Panc1 (cell line): ENCODE results near the gene DDX41. TPM values are rescaled to one million over a fixed set of nuclear protein-coding genes. Genes with fewer than 3 reads are reported as not detected.
A peak's percentile ranks its signal among the peaks of the same experiment; 100 is the strongest.

Source experiments
- ATAC-seq: fragments of 200-7000 bp; cut with Tn5 transposase; 2 replicates; pipeline ENCODE4 v1.9.1; 2020; ENCODE audit warnings: mild to moderate bottlenecking, moderate library complexity
- Bru-seq: library from RNA; stranded (reverse); fragments of 400-500 nt; gene quantifications from one replicate; lab custom pipeline; 2021; lab: Mats Ljungman, UMichigan
- BruChase-seq, 2 experiments: library from RNA; stranded (reverse); fragments of 400-500 nt; gene quantifications; one replicate each; lab custom pipeline; 2021; lab: Mats Ljungman, UMichigan
- BruUV-seq: library from RNA; stranded (reverse); fragments of 400-500 nt; replicated peaks from 2 replicates; lab custom pipeline; 2021; lab: Mats Ljungman, UMichigan
- CTCF ChIA-PET: fragments of 300-600 bp; sonication (Branson Sonifier 250); formaldehyde crosslinking; loops from one replicate; lab custom pipeline; 2022; ENCODE audit warnings: antibody characterized with exemption; lab: Charles Lee
- POLR2A ChIA-PET: fragments of 300-600 bp; sonication (Branson Sonifier 250); formaldehyde crosslinking; loops from one replicate; lab custom pipeline; 2022; ENCODE audit warnings: antibody characterized with exemption; lab: Charles Lee
- DNase-seq: peaks from one replicate; pipeline ENCODE4 v3.0.0-alpha.2; 2010; ENCODE audit warnings: low read depth, low spot score
- H3K27ac ChIP-seq: 2 replicates; pipeline ENCODE4 v1.5.1; 2011; ENCODE audit warnings: mild to moderate bottlenecking, low read length, inconsistent platforms
- H3K27me3 ChIP-seq: fragments of 200-500 bp; sonication (Bioruptor generic); 2 replicates; pipeline ENCODE4 v1.6.0; 2014; ENCODE audit warnings: low read length, inconsistent platforms; ENCODE audit not compliant: control insufficient read depth, insufficient read depth
- H3K36me3 ChIP-seq: fragments of 200-500 bp; sonication (Bioruptor generic); 2 replicates; pipeline ENCODE4 v1.5.1; 2014; ENCODE audit warnings: inconsistent platforms, mild to moderate bottlenecking, low read length, moderate library complexity; ENCODE audit not compliant: control insufficient read depth, insufficient read depth
- H3K4me1 ChIP-seq: 2 replicates; pipeline ENCODE4 v1.5.1; 2011; ENCODE audit warnings: inconsistent platforms, mild to moderate bottlenecking, low read length, moderate library complexity; ENCODE audit not compliant: control insufficient read depth, insufficient read depth
- H3K4me3 ChIP-seq, 2 experiments: 2 replicates each; pipeline ENCODE4 v1.5.1; 2011 to 2012; ENCODE audit warnings: low read depth in 2 of 2, low read length in 2 of 2, mild to moderate bottlenecking in 2 of 2, inconsistent platforms in 1 of 2, moderate library complexity in 1 of 2
- H3K9me3 ChIP-seq: fragments of 200-500 bp; sonication (Bioruptor generic); 2 replicates; pipeline ENCODE4 v1.5.1; 2014; ENCODE audit warnings: low read depth, mild to moderate bottlenecking, inconsistent platforms, low read length, moderate library complexity; ENCODE audit not compliant: control insufficient read depth, insufficient read depth
- CTCF ChIP-seq: fragments of 450-650 bp; IDR thresholded peaks from 2 replicates; pipeline ENCODE4 v1.5.1; 2017; ENCODE audit warnings: mild to moderate bottlenecking
- POLR2AphosphoS5 ChIP-seq: IDR thresholded peaks from 2 replicates; pipeline ENCODE4 v1.6.1; 2012; ENCODE audit warnings: mild to moderate bottlenecking, low read depth, low read length, moderate library complexity
- SIN3A ChIP-seq: IDR thresholded peaks from 2 replicates; pipeline ENCODE4 v1.6.1; 2012; ENCODE audit warnings: low read depth, mild to moderate bottlenecking, low read length, moderate library complexity, borderline replicate concordance; ENCODE audit not compliant: insufficient read depth
- TCF7L2 ChIP-seq: IDR thresholded peaks from 2 replicates; pipeline ENCODE4 v1.6.1; 2011; ENCODE audit warnings: mild to moderate bottlenecking, low read depth, low read length, inconsistent platforms
- in situ Hi-C: cut with HindIII; loops from 2 replicates; pipeline ENCODE4 v1.10.0; 2016; ENCODE audit warnings: low sequenced_read_pairs, low pct_unique_long_range_greater_than_20kb
- intact Hi-C: fragments of 100-400 bp; cut with micrococcal nuclease; formaldehyde crosslinking; loops from one replicate; pipeline ENCODE4 v1.10.0; 2022; ENCODE audit not compliant: unreplicated experiment
- long read RNA-seq: library from polyadenylated mRNA; unstranded; transcript quantifications from one replicate; pipeline ENCODE4 v2.0.0, GENCODE V29; 2021; ENCODE audit not compliant: unreplicated experiment
- polyA plus RNA-seq: library from polyadenylated mRNA; unstranded; fragments of >200 nt; gene quantifications from one replicate; pipeline ENCODE4 v1.2.1, GENCODE V29; 2012; ENCODE audit warnings: missing spikeins; ENCODE audit not compliant: insufficient read length
- total RNA-seq: library from RNA; stranded (reverse); gene quantifications from one replicate; pipeline ENCODE4 v1.2.1, GENCODE V29; 2021; ENCODE audit not compliant: unreplicated experiment
- TF ChIP-seq, protein P1 (sequence below), 2 experiments: IDR thresholded peaks; 2 replicates each; pipeline ENCODE4 v1.6.1; 2011 to 2012; ENCODE audit warnings: low read depth in 2 of 2, control low read depth in 1 of 2, low read length in 1 of 2, mild to moderate bottlenecking in 1 of 2, moderate library complexity in 1 of 2; ENCODE audit not compliant: insufficient read depth in 1 of 2

Gene DDX41
- total RNA-seq (111 TPM), Bru-seq, nascent RNA (percentile 79 among the genes with signal in this experiment), BruChase-seq, experiment 1, labeled RNA remaining after a 2-hour chase (percentile 88 among the genes with signal in this experiment), BruChase-seq, experiment 2, labeled RNA remaining after a 6-hour chase (percentile 91 among the genes with signal in this experiment)
- 259 TPM for polyA plus RNA-seq
- long read RNA-seq, transcript DDX41-208 (17 exons, 2,607 nt): major isoform, 25 of 62 reads
- long read RNA-seq, transcript DDX41-201 (16 exons, 2,137 nt): minor isoform, 6 of 62 reads
- long read RNA-seq, partial matches to known transcripts: 19 of 62 reads
- long read RNA-seq, other reads (novel, unspliced or antisense): 12 of 62 reads

DNA sequence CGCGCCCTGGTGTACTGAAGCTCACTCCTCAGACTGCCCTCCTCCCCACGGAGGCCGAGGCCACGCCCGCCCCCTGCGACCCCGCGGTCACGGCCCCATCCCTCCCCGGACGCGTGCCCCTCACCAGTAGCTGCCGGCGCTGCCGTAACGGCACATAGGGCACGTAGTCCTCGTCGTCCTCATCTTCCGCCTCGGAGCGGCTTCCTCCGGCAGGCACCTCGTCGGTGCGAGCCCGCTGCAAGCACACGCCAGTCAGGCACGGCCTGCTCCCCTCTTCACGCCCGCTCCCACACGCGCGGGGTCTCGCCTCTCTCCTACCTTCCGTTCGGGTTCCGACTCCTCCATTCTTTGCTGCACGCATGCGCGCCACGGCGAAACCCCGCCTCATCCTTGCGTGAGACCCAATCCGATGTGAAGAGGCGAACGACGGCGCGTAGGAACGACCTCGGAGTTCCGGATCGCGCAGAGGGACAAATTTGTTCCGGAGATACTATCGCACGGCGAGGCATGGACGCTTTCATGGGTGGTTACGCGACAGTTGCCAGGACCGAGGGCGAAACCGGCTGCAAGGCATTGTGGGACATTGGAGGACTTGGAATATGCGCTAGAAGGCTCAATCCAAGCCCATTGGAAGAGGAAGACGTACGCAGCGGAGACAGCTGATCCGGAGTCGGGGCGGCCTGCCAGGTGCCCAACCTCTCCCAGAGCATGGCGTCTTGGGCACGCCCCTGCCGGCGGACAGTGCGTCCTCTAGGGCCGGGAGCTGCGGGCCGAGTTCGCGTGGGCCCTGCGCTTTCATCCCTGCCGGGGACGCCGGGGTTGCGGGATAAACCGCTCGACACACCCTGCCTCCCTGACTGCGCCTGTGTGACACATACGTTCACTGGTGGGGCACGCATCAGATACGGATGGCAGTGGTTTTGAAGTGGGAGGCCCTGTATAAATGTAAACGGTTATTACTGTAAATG, at the start of gene DDX41:
Gene DDX41, minus strand, starts transcription at position 361 of the 968 bp plus-strand sequence. Its CDS starts 16 bp downstream, at position 345.
- intact Hi-C loops: no loop called here
- TSS peak; percentile 79 for BruUV-seq
- CTCF ChIA-PET: interaction anchor here (0.5 kb wide), 1 partner anchor 212 kb away, joined by 4 read pairs; no protein-coding TSS in a partner anchor

More for the DNA sequence above, at the start of gene DDX41:
- H3K36me3 ChIP-seq: peaks cover 16% of the 10 kb centered on the region
- H3K27ac ChIP-seq: peak within 1 kb of the TSS; percentile 91
- TF ChIP-seq TCF7L2 (peak; percentile 68), CTCF (no peak), POLR2AphosphoS5 (peak; percentile 64), SIN3A (0 out of 2 replicates have a peak, but pooled peaks have one; percentile 54)
- TF ChIP-seq, protein P1, sequence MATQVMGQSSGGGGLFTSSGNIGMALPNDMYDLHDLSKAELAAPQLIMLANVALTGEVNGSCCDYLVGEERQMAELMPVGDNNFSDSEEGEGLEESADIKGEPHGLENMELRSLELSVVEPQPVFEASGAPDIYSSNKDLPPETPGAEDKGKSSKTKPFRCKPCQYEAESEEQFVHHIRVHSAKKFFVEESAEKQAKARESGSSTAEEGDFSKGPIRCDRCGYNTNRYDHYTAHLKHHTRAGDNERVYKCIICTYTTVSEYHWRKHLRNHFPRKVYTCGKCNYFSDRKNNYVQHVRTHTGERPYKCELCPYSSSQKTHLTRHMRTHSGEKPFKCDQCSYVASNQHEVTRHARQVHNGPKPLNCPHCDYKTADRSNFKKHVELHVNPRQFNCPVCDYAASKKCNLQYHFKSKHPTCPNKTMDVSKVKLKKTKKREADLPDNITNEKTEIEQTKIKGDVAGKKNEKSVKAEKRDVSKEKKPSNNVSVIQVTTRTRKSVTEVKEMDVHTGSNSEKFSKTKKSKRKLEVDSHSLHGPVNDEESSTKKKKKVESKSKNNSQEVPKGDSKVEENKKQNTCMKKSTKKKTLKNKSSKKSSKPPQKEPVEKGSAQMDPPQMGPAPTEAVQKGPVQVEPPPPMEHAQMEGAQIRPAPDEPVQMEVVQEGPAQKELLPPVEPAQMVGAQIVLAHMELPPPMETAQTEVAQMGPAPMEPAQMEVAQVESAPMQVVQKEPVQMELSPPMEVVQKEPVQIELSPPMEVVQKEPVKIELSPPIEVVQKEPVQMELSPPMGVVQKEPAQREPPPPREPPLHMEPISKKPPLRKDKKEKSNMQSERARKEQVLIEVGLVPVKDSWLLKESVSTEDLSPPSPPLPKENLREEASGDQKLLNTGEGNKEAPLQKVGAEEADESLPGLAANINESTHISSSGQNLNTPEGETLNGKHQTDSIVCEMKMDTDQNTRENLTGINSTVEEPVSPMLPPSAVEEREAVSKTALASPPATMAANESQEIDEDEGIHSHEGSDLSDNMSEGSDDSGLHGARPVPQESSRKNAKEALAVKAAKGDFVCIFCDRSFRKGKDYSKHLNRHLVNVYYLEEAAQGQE (IDR thresholded peaks at IDR 0.05; ENCODE audit: insufficient read depth in 1 of 2, low read depth in 2 of 2, low read length in 1 of 2): peak in 1 of 2 experiments; percentile 9; a peak in 1 of 4 replicates
- no peaks in the 10 kb centered on the region for H3K9me3 ChIP-seq
- H3K4me3 ChIP-seq: peak within 1 kb of the TSS; percentile 93 to 94
- ATAC-seq (peak; percentile 94), DNase-seq (peak; percentile 99)
- H3K27me3 ChIP-seq: no peaks in the 10 kb centered on the region
- in situ Hi-C loops: no loop called here
- POLR2A ChIA-PET: interaction anchor here (0.6 to 1.3 kb wide), 2 partner anchors 19 to 150 kb away, joined by 4 read pairs; partner anchors contain the start of gene PDLIM7
- peaks cover 21% of the 10 kb centered on the region for H3K4me1 ChIP-seq
